ENCODE data around the gene ZBTB5. TPM values are rescaled to one million over a fixed set of nuclear protein-coding genes. Genes with fewer than 3 reads are reported as not detected.

ZBTB5 gene
- total RNA-seq, 1 experiment from 2014 or later, result 8.8 TPM

- no peak overlapping the region for H2AFZ ChIP-seq
- CTCF ChIA-PET, result no interaction called here
- no peak overlapping the region for H3K4me3 ChIP-seq
- H3K4me1 ChIP-seq (replicated peaks; ENCODE audit: insufficient read depth), result no peaks in the 10 kb centered on the region
- H3K36me3 ChIP-seq (ENCODE audit: low read depth), result no peaks in the 10 kb centered on the region
- no peak overlapping the region for H3K4me2 ChIP-seq
- no peaks in the 10 kb centered on the region for H4K20me1 ChIP-seq (ENCODE audit: insufficient read depth)
- POLR2A ChIA-PET (ENCODE audit: unreplicated experiment), result no interaction called here
- no peaks in the 10 kb centered on the region for H3K79me2 ChIP-seq (ENCODE audit: low read depth)
- H3K27ac ChIP-seq, result no peak overlapping the region
- H3K9me3 ChIP-seq (ENCODE audit: insufficient read depth, low read depth), result no peaks in the 10 kb centered on the region
- BruUV-seq (replicated peaks), result no TSS peak
- no peaks in the 10 kb centered on the region for H3K27me3 ChIP-seq (ENCODE audit: insufficient read depth, low read depth)
- DNase-seq, result no peak
- TF ChIP-seq EZH2 (IDR thresholded peaks at IDR 0.05; ENCODE audit: low read depth) (no peak), CTCF (conservative IDR thresholded peaks at IDR 0.05) (no peak)
- intact Hi-C loops (cut with micrococcal nuclease; ENCODE audit: unreplicated experiment), result no loop called here
- no peaks in the 10 kb centered on the region for H3F3A ChIP-seq (ENCODE audit: insufficient read depth, low read depth)
- no peaks in the 10 kb centered on the region for H3K9me2 ChIP-seq (ENCODE audit: insufficient read depth)
Observed at GRCh38 chr9:37497320-37497719, 32.1 kb upstream of the ZBTB5 start.

GRCh38 chr9:37496020-37496419, 30.8 kb upstream of the ZBTB5 start:
- POLR2A ChIA-PET (ENCODE audit: unreplicated experiment), result no interaction called here
- no peaks in the 10 kb centered on the region for H3K36me3 ChIP-seq (ENCODE audit: low read depth)
- no peaks in the 10 kb centered on the region for H3K79me2 ChIP-seq (ENCODE audit: low read depth)
- H3K9me2 ChIP-seq (ENCODE audit: insufficient read depth), result no peaks in the 10 kb centered on the region
- no peak overlapping the region for H2AFZ ChIP-seq
- DNase-seq, result no peak
- intact Hi-C loops (cut with micrococcal nuclease; ENCODE audit: unreplicated experiment), result no loop called here
- no TSS peak for BruUV-seq (replicated peaks)
- H3K27ac ChIP-seq, result no peak overlapping the region
- no peak overlapping the region for H3K4me3 ChIP-seq
- no peaks in the 10 kb centered on the region for H3K27me3 ChIP-seq (ENCODE audit: insufficient read depth, low read depth)
- no peaks in the 10 kb centered on the region for H3K4me1 ChIP-seq (replicated peaks; ENCODE audit: insufficient read depth)
- no peaks in the 10 kb centered on the region for H3K9me3 ChIP-seq (ENCODE audit: insufficient read depth, low read depth)
- CTCF ChIA-PET, result no interaction called here
- TF ChIP-seq EZH2 (IDR thresholded peaks at IDR 0.05; ENCODE audit: low read depth) (no peak), CTCF (conservative IDR thresholded peaks at IDR 0.05) (no peak)
- no peaks in the 10 kb centered on the region for H3F3A ChIP-seq (ENCODE audit: insufficient read depth, low read depth)
- H4K20me1 ChIP-seq (ENCODE audit: insufficient read depth), result no peaks in the 10 kb centered on the region
- H3K4me2 ChIP-seq, result no peak overlapping the region

- Histone ChIP-seq H4K20me1 (ENCODE audit: insufficient read depth) (no peaks in the 10 kb centered on the region), H3K4me3 (no peak overlapping the region), H3K36me3 (ENCODE audit: low read depth) (no peaks in the 10 kb centered on the region), H3K27me3 (ENCODE audit: insufficient read depth, low read depth) (no peaks in the 10 kb centered on the region), H3K4me2 (no peak overlapping the region), H3F3A (ENCODE audit: insufficient read depth, low read depth) (no peaks in the 10 kb centered on the region), H3K4me1 (replicated peaks; ENCODE audit: insufficient read depth) (no peaks in the 10 kb centered on the region), H3K9me3 (ENCODE audit: insufficient read depth, low read depth) (no peaks in the 10 kb centered on the region), H3K9me2 (ENCODE audit: insufficient read depth) (no peaks in the 10 kb centered on the region), H2AFZ (no peak overlapping the region), H3K79me2 (ENCODE audit: low read depth) (no peaks in the 10 kb centered on the region), H3K27ac (no peak overlapping the region)
- BruUV-seq (replicated peaks), result no TSS peak
- intact Hi-C loops (cut with micrococcal nuclease; ENCODE audit: unreplicated experiment), result no loop called here
- ChIA-PET CTCF (no interaction called here), POLR2A (ENCODE audit: unreplicated experiment) (no interaction called here)
- DNase-seq, result no peak
- TF ChIP-seq CTCF (conservative IDR thresholded peaks at IDR 0.05) (no peak), EZH2 (IDR thresholded peaks at IDR 0.05; ENCODE audit: low read depth) (no peak)
Observed at GRCh38 chr9:37495571-37495970, 30.3 kb upstream of the ZBTB5 start.

Measured in PC-9 (cell line).